Measurements from ENCODE around the gene ITGB5. TPM values are rescaled to one million over a fixed set of nuclear protein-coding genes. Genes with fewer than 3 reads are reported as not detected.
A peak's percentile ranks its signal among the peaks of the same experiment; 100 is the strongest.

Gene ITGB5
- total RNA-seq, 1 experiment from 2014 or later = 339 TPM

GRCh38 chr3:124834723-124835718 is 52.1 kb downstream of the ITGB5 start (continued):
- TF ChIP-seq, protein P1, sequence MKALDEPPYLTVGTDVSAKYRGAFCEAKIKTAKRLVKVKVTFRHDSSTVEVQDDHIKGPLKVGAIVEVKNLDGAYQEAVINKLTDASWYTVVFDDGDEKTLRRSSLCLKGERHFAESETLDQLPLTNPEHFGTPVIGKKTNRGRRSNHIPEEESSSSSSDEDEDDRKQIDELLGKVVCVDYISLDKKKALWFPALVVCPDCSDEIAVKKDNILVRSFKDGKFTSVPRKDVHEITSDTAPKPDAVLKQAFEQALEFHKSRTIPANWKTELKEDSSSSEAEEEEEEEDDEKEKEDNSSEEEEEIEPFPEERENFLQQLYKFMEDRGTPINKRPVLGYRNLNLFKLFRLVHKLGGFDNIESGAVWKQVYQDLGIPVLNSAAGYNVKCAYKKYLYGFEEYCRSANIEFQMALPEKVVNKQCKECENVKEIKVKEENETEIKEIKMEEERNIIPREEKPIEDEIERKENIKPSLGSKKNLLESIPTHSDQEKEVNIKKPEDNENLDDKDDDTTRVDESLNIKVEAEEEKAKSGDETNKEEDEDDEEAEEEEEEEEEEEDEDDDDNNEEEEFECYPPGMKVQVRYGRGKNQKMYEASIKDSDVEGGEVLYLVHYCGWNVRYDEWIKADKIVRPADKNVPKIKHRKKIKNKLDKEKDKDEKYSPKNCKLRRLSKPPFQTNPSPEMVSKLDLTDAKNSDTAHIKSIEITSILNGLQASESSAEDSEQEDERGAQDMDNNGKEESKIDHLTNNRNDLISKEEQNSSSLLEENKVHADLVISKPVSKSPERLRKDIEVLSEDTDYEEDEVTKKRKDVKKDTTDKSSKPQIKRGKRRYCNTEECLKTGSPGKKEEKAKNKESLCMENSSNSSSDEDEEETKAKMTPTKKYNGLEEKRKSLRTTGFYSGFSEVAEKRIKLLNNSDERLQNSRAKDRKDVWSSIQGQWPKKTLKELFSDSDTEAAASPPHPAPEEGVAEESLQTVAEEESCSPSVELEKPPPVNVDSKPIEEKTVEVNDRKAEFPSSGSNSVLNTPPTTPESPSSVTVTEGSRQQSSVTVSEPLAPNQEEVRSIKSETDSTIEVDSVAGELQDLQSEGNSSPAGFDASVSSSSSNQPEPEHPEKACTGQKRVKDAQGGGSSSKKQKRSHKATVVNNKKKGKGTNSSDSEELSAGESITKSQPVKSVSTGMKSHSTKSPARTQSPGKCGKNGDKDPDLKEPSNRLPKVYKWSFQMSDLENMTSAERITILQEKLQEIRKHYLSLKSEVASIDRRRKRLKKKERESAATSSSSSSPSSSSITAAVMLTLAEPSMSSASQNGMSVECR (CRISPR knock-in tag; IDR thresholded peaks at IDR 0.05; ENCODE audit: borderline replicate concordance) = no peak
- TF ChIP-seq ZMAT4 (CRISPR knock-in tag; IDR thresholded peaks at IDR 0.05) (no peak), OVOL2 (CRISPR knock-in tag; IDR thresholded peaks at IDR 0.05; ENCODE audit: borderline replicate concordance) (no peak), ZBTB43 (CRISPR knock-in tag; IDR thresholded peaks at IDR 0.05) (no peak), IRF1 (CRISPR knock-in tag; IDR thresholded peaks at IDR 0.05) (no peak), PRDM15 (CRISPR knock-in tag; IDR thresholded peaks at IDR 0.05) (peak; percentile 88), USF2 (CRISPR knock-in tag; IDR thresholded peaks at IDR 0.05) (peak; percentile 81), MLX (CRISPR knock-in tag; IDR thresholded peaks at IDR 0.05) (no peak), ATF2 (CRISPR knock-in tag; IDR thresholded peaks at IDR 0.05; ENCODE audit: borderline replicate concordance, low read depth) (no peak), TCF7 (CRISPR knock-in tag; IDR thresholded peaks at IDR 0.05; ENCODE audit: low read depth) (no peak), NFYB (CRISPR knock-in tag; conservative IDR thresholded peaks at IDR 0.05; ENCODE audit: low read depth) (no peak), NR1H2 (CRISPR knock-in tag; IDR thresholded peaks at IDR 0.05) (no peak), GABPB1 (CRISPR knock-in tag; IDR thresholded peaks at IDR 0.05) (peak; percentile 62; the same call in 1 of the 2 replicates), ZNF416 (CRISPR knock-in tag; IDR thresholded peaks at IDR 0.05) (no peak), ELF4 (CRISPR knock-in tag; IDR thresholded peaks at IDR 0.05; ENCODE audit: low read depth) (no peak), ZNF138 (CRISPR knock-in tag; conservative IDR thresholded peaks at IDR 0.05) (0 out of 2 replicates have a peak, but pooled peaks have one; percentile 66)
- TF ChIP-seq, protein P2, sequence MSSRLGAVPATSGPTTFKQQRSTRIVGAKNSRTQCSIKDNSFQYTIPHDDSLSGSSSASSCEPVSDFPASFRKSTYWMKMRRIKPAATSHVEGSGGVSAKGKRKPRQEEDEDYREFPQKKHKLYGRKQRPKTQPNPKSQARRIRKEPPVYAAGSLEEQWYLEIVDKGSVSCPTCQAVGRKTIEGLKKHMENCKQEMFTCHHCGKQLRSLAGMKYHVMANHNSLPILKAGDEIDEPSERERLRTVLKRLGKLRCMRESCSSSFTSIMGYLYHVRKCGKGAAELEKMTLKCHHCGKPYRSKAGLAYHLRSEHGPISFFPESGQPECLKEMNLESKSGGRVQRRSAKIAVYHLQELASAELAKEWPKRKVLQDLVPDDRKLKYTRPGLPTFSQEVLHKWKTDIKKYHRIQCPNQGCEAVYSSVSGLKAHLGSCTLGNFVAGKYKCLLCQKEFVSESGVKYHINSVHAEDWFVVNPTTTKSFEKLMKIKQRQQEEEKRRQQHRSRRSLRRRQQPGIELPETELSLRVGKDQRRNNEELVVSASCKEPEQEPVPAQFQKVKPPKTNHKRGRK (CRISPR knock-in tag; IDR thresholded peaks at IDR 0.05; ENCODE audit: borderline replicate concordance) = no peak
- TF ChIP-seq, protein P3, sequence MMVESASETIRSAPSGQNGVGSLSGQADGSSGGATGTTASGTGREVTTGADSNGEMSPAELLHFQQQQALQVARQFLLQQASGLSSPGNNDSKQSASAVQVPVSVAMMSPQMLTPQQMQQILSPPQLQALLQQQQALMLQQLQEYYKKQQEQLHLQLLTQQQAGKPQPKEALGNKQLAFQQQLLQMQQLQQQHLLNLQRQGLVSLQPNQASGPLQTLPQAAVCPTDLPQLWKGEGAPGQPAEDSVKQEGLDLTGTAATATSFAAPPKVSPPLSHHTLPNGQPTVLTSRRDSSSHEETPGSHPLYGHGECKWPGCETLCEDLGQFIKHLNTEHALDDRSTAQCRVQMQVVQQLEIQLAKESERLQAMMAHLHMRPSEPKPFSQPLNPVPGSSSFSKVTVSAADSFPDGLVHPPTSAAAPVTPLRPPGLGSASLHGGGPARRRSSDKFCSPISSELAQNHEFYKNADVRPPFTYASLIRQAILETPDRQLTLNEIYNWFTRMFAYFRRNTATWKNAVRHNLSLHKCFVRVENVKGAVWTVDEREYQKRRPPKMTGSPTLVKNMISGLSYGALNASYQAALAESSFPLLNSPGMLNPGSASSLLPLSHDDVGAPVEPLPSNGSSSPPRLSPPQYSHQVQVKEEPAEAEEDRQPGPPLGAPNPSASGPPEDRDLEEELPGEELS (CRISPR knock-in tag; IDR thresholded peaks at IDR 0.05) = no peak

Measured in WTC11 (cell line).